Transverse colon (tissue), 4 donors: Measurements from ENCODE around the gene NME3. TPM values are rescaled to one million over a fixed set of nuclear protein-coding genes. Genes with fewer than 3 reads are reported as not detected.

ENCODE experiments used
- DNase-seq: peaks from one replicate; pipeline ENCODE4 v3.0.0-alpha.2; 2019
- H3K27ac ChIP-seq, 4 donors: fragments of 200-600 bp; sonication (generic); 2 replicates each; pipeline ENCODE4 v1.5.1; 2016 to 2018; ENCODE audit warnings: inconsistent platforms in 4 of 4
- H3K27me3 ChIP-seq: fragments of 200-600 bp; sonication (generic); 2 replicates; pipeline ENCODE4 v1.5.1; 2017; ENCODE audit warnings: inconsistent platforms
- H3K36me3 ChIP-seq, 4 donors: fragments of 200-600 bp; sonication (generic); 2 replicates each; pipeline ENCODE4 v1.5.1; 2017 to 2019; ENCODE audit warnings: inconsistent platforms in 4 of 4
- H3K4me1 ChIP-seq, 4 donors: fragments of 200-600 bp; sonication (generic); 2 replicates each; pipeline ENCODE4 v1.5.1; 2017 to 2020; ENCODE audit warnings: inconsistent platforms in 4 of 4
- H3K4me3 ChIP-seq, 4 donors: fragments of 200-600 bp; sonication (generic); 1 replicate in 1 of 4; 2 replicates in 3 of 4; pipeline versions ENCODE4 v1.5.1 to v1.6.1; 2017 to 2019; ENCODE audit warnings: inconsistent platforms in 4 of 4
- H3K9me3 ChIP-seq, 2 donors: fragments of 200-600 bp; sonication (generic); 2 replicates each; pipeline ENCODE4 v1.5.1; 2017 to 2019; ENCODE audit warnings: inconsistent platforms in 2 of 2
- EP300 ChIP-seq: sonication (generic); formaldehyde crosslinking; IDR thresholded peaks from one replicate; pipeline ENCODE4 v1.6.1; 2017; ENCODE audit warnings: antibody characterized with exemption, low read depth
- POLR2A ChIP-seq: fragments of 450-650 bp; IDR thresholded peaks from one replicate; pipeline ENCODE4 v1.6.1; 2016; ENCODE audit warnings: antibody characterized with exemption, mild to moderate bottlenecking, moderate library complexity
- POLR2AphosphoS5 ChIP-seq, 3 donors: sonication (generic); formaldehyde crosslinking; IDR thresholded peaks; one replicate each; pipeline ENCODE4 v1.6.1; 2016; ENCODE audit warnings: antibody characterized with exemption in 3 of 3
- WGBS, 2 donors: methylation state at CpG; one replicate each; pipeline ENCODE4 v1.1.5; 2018; ENCODE audit warnings: low coverage in 1 of 2; 5-methylcytosine and 5-hydroxymethylcytosine counted together
- in situ Hi-C, 4 donors: fragments of 200-750 bp; cut with MboI; loops; one replicate each; pipeline versions ENCODE4 v1.15.0 to v1.15.1; 2017; ENCODE audit warnings: low sequenced_read_pairs in 3 of 4, low pct_ligation_motif_present in 1 of 4, low pct_unique_long_range_greater_than_20kb in 1 of 4
- intact Hi-C: fragments of 100-400 bp; cut with DNase I; formaldehyde crosslinking; loops from one replicate; pipeline ENCODE4 v1.15.1; 2023; ENCODE audit warnings: low total_unique reads
- total RNA-seq, 4 donors: library from RNA; depleted of rRNA; stranded (reverse); fragments of >200 nt; gene quantifications; one replicate each; pipeline ENCODE4 v1.1.0, GENCODE V29; 2016
- TF ChIP-seq, protein P1 (sequence below), 5 experiments: fragments of 200-600 bp in 3 of 5; fragments of 450-650 bp in 2 of 5; sonication (generic) in 3 of 5; IDR thresholded peaks; 1 replicate in 2 of 5; 2 replicates in 3 of 5; pipeline ENCODE4 v1.5.1; 2016 to 2017; ENCODE audit warnings: antibody characterized with exemption in 5 of 5, inconsistent platforms in 3 of 5, mild to moderate bottlenecking in 2 of 5, moderate library complexity in 1 of 5

NME3 gene
- total RNA-seq, 4 donors from 2014 or later: 116 to 286 (median 132) TPM

GRCh38 chr16:1762879-1763520, 8.3 kb downstream of the NME3 start:
- intact Hi-C loops (no loop called here), in situ Hi-C loops (no loop called here)
- no peak for DNase-seq
- WGBS, 2 donors: 87% methylated on average over 20 of the region's 24 CpGs; no CpG with 5 or more reads in 1 of the 2 donors
- Histone ChIP-seq H3K27me3 (no peaks in the 10 kb centered on the region), H3K4me1 (peaks cover 0 to 5% (median 5%) of the 10 kb centered on the region in 4 donors), H3K9me3 (no peaks in the 10 kb centered on the region), H3K4me3 (no peak overlapping the region), H3K36me3 (peaks cover 0 to 12% (median 0%) of the 10 kb centered on the region in 4 donors), H3K27ac (no peak overlapping the region)
- TF ChIP-seq POLR2A (no peak), POLR2AphosphoS5 (IDR thresholded peaks at IDR 0.05) (no peak), EP300 (no peak)
- TF ChIP-seq, protein P1, sequence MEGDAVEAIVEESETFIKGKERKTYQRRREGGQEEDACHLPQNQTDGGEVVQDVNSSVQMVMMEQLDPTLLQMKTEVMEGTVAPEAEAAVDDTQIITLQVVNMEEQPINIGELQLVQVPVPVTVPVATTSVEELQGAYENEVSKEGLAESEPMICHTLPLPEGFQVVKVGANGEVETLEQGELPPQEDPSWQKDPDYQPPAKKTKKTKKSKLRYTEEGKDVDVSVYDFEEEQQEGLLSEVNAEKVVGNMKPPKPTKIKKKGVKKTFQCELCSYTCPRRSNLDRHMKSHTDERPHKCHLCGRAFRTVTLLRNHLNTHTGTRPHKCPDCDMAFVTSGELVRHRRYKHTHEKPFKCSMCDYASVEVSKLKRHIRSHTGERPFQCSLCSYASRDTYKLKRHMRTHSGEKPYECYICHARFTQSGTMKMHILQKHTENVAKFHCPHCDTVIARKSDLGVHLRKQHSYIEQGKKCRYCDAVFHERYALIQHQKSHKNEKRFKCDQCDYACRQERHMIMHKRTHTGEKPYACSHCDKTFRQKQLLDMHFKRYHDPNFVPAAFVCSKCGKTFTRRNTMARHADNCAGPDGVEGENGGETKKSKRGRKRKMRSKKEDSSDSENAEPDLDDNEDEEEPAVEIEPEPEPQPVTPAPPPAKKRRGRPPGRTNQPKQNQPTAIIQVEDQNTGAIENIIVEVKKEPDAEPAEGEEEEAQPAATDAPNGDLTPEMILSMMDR (IDR thresholded peaks at IDR 0.05): no peak

- intact Hi-C loops (no loop called here), in situ Hi-C loops (no loop called here)
- TF ChIP-seq POLR2A: no peak
- TF ChIP-seq, protein P1 (IDR thresholded peaks at IDR 0.05): no peak
- no peak for TF ChIP-seq POLR2AphosphoS5 (IDR thresholded peaks at IDR 0.05)
- no peak for TF ChIP-seq EP300
- Histone ChIP-seq H3K4me1 (peaks cover 5 to 11% (median 10%) of the 10 kb centered on the region in 4 donors), H3K27ac (no peak overlapping the region), H3K27me3 (no peaks in the 10 kb centered on the region), H3K36me3 (peaks cover 0 to 12% (median 0%) of the 10 kb centered on the region in 4 donors), H3K9me3 (no peaks in the 10 kb centered on the region), H3K4me3 (no peak overlapping the region)
- no peak for DNase-seq
- 91% methylated on average over 30 of the region's 30 CpGs; no CpG with 5 or more reads in 1 of the 2 donors for WGBS, 2 donors
These were observed 9.0 kb downstream of the NME3 start for GRCh38 chr16:1762196-1762878.

DNA sequence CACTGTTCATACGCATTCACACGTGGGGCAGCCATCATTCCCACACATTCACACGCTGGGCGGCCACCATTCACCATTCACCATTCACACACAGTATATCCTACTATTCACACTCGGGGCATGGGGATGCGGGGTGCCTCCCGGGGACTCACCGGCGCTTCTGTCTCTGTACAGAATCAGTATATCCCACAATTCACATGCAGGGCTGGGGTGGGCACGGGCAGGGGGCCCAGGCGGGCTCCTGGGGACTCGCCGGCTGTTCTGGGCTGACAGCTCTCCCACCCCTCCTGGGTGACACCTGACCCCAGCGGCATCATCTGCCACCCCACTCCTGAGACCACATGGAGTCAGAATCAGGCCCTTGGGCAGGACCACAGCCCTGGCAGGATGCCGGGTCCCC, 9.6 kb downstream of the NME3 start:
- no peak for DNase-seq
- Histone ChIP-seq H3K27ac (no peak overlapping the region), H3K27me3 (no peaks in the 10 kb centered on the region), H3K4me1 (peaks cover 7 to 17% (median 13%) of the 10 kb centered on the region in 4 donors), H3K9me3 (no peaks in the 10 kb centered on the region), H3K36me3 (peaks cover 0 to 9% (median 0%) of the 10 kb centered on the region in 4 donors), H3K4me3 (no peak overlapping the region)
- WGBS, 2 donors: 94% methylated on average over 14 of the region's 15 CpGs; no CpG with 5 or more reads in 1 of the 2 donors
- intact Hi-C loops (no loop called here), in situ Hi-C loops (no loop called here)
- TF ChIP-seq POLR2AphosphoS5 (IDR thresholded peaks at IDR 0.05) (no peak), EP300 (no peak), POLR2A (no peak)
- TF ChIP-seq, protein P1 (IDR thresholded peaks at IDR 0.05): no peak

DNA sequence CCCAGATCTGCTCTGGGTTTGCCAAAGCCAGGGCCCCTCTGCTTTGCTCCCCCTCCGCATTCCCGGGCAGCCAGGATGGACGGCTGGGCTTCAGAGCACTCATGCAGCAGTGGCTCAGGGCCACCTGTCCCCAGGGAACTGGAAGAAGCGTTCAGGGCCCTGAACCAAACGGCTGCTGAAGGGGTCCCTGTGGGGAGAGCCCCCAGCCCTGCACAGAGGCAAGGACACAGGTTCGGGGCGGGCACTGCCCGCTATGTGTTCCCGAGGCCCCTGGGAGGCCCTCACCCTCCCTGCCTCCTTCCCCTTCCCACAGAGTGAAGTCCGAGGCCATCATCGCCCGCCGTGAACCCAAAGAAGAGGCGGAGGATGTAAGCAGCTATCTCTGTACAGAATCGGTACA, 10.4 kb downstream of the NME3 start:
- Histone ChIP-seq H3K27ac (no peak overlapping the region), H3K27me3 (no peaks in the 10 kb centered on the region), H3K9me3 (no peaks in the 10 kb centered on the region), H3K36me3 (peaks cover 0 to 5% (median 0%) of the 10 kb centered on the region in 4 donors), H3K4me3 (no peak overlapping the region), H3K4me1 (peaks cover 7 to 19% (median 13%) of the 10 kb centered on the region in 4 donors)
- TF ChIP-seq EP300 (no peak), POLR2AphosphoS5 (IDR thresholded peaks at IDR 0.05) (no peak), POLR2A (no peak)
- TF ChIP-seq, protein P1 (IDR thresholded peaks at IDR 0.05): no peak
- in situ Hi-C loops: no loop called here
- intact Hi-C loops: no loop called here
- no peak for DNase-seq
- WGBS, 2 donors: 91 to 94% methylated on average over 6 to 15 of the region's 15 CpGs
